Upper lobe of right lung (tissue), 1 donor: Measurements from ENCODE around the gene MEDAG. TPM values are rescaled to one million over a fixed set of nuclear protein-coding genes. Genes with fewer than 3 reads are reported as not detected.

Experiments
- ATAC-seq: fragments of 200-7000 bp; cut with Tn5 transposase; one replicate; pipeline ENCODE4 v1.9.1; 2020; ENCODE audit warnings: mild to moderate bottlenecking, moderate library complexity
- DNase-seq: peaks from one replicate; pipeline ENCODE4 v3.0.0-alpha.2; 2020
- H3K27ac ChIP-seq: fragments of 200-600 bp; one replicate; pipeline ENCODE4 v1.8.0; 2022
- H3K27me3 ChIP-seq: fragments of 200-600 bp; one replicate; pipeline ENCODE4 v1.8.0; 2022; ENCODE audit warnings: mild to moderate bottlenecking
- H3K36me3 ChIP-seq: fragments of 200-600 bp; one replicate; pipeline ENCODE4 v1.8.0; 2022
- H3K4me1 ChIP-seq: fragments of 200-600 bp; one replicate; pipeline ENCODE4 v1.8.0; 2022
- H3K4me3 ChIP-seq: fragments of 200-600 bp; one replicate; pipeline ENCODE4 v1.8.0; 2022; ENCODE audit warnings: mild to moderate bottlenecking
- H3K9me3 ChIP-seq: fragments of 200-600 bp; one replicate; pipeline ENCODE4 v1.8.0; 2022
- CTCF ChIP-seq: fragments of 200-600 bp; IDR thresholded peaks from one replicate; pipeline ENCODE4 v1.8.0; 2022; ENCODE audit warnings: antibody characterized with exemption
- intact Hi-C: fragments of 100-400 bp; cut with DNase I; formaldehyde crosslinking; loops from one replicate; pipeline ENCODE4 v1.11.0; 2022
- total RNA-seq: library from RNA; stranded (reverse); fragmentation: NEBNext Ultra II Directional; extraction: Animal tissue kit (Norgen Biotek cat#: 25700); gene quantifications from one replicate; pipeline ENCODE4 v1.2.1, GENCODE V29; 2021
- donor health status: DM: no; HTN: yes; CAD: no; lungs with severe emphysema.

The MEDAG gene
- total RNA-seq, 1 donor from 2014 or later: 5.5 TPM

DNA sequence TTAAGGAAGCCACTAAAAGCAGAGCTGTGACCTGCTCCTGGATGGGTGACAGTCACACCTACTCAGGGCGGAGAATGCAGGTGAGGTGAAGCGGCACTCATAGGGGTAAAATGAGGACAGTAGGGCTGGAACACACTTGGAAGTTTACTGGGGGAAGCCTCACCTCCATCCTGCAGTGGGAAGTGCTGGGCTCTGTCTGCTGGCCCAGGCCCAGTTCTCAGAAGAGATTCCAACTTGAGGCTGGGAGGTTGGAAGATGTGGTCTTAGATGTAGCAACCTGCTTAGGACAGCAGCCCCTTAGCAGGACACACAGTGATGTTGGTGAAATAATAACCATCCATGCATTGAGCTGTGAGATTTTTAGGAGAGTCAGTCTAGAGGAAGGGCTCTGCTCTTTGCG lies 4.6 kb downstream of the MEDAG start:
- Histone ChIP-seq H3K4me3 (no peak overlapping the region), H3K36me3 (no peaks in the 10 kb centered on the region), H3K4me1 (peaks cover 26% of the 10 kb centered on the region), H3K27me3 (peaks cover 11% of the 10 kb centered on the region), H3K27ac (no peak overlapping the region), H3K9me3 (no peaks in the 10 kb centered on the region)
- intact Hi-C loops: no loop called here
- no peak for DNase-seq
- ATAC-seq: no peak
- TF ChIP-seq CTCF: no peak

DNA sequence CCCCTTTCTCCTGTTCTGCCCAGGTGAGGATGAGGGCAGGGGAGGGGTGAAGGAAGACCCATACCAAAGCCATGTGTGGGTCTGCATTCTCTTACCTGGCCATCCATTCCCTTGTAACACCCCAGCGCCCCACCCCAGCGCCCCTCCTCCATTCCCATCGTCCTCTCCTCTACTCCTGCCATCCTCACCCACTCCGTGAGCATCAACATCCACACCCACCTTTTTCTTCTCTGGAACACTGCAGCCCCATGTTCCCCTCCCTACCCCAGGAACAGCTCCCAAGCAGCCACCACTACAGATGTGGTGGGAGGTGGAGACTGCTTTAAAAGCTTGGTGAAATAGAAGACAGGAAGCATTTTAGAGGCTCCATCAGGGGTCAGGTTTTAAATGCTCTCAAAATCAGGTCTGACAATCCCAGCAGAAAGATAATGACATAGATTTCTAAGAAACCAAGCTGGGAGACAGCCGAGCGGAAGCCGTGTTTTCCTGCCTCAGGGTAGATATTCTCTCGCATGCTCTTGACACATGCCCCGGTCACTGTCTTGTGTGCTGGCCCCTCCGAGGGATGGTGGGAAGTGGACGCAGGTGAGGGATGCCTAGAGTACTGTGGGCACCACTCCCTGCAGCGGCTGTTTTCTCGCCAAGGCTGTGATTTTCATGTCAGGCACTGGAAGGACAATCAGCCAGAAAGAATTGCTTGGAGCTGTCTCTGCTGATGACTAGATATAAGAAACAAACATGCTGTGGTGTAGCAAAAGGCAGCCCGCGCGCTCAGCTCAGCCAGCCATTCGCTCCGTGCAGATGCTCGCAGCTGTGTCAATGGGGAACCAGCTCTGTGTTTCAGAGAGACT lies 9.8 kb downstream of the MEDAG start:
- intact Hi-C loops: no loop called here
- Histone ChIP-seq H3K4me3 (no peak overlapping the region), H3K4me1 (no peaks in the 10 kb centered on the region), H3K36me3 (no peaks in the 10 kb centered on the region), H3K27ac (no peak overlapping the region), H3K27me3 (no peaks in the 10 kb centered on the region), H3K9me3 (no peaks in the 10 kb centered on the region)
- no peak for ATAC-seq
- TF ChIP-seq CTCF: no peak
- DNase-seq: no peak

GRCh38 chr13:30916991-30917390 lies 10.9 kb downstream of the MEDAG start:
- intact Hi-C loops: no loop called here
- ATAC-seq: no peak

GRCh38 chr13:30918662-30919405 lies 12.8 kb downstream of the MEDAG start:
- Histone ChIP-seq H3K27me3 (no peaks in the 10 kb centered on the region), H3K4me3 (no peak overlapping the region), H3K27ac (no peak overlapping the region), H3K4me1 (no peaks in the 10 kb centered on the region), H3K9me3 (no peaks in the 10 kb centered on the region), H3K36me3 (no peaks in the 10 kb centered on the region)
- ATAC-seq (no peak), DNase-seq (no peak)
- no peak for TF ChIP-seq CTCF
- intact Hi-C loops: no loop called here

More at GRCh38 chr13:30916991-30917390, 10.9 kb downstream of the MEDAG start:
- H3K9me3 ChIP-seq: no peaks in the 10 kb centered on the region
- TF ChIP-seq CTCF: no peak
- no peak for DNase-seq
- no peak overlapping the region for H3K27ac ChIP-seq
- no peaks in the 10 kb centered on the region for H3K4me1 ChIP-seq
- H3K27me3 ChIP-seq: no peaks in the 10 kb centered on the region
- no peak overlapping the region for H3K4me3 ChIP-seq
- H3K36me3 ChIP-seq: no peaks in the 10 kb centered on the region

GRCh38 chr13:30920162-30920909 lies 14.3 kb downstream of the MEDAG start:
- Histone ChIP-seq H3K4me3 (no peak overlapping the region), H3K27me3 (no peaks in the 10 kb centered on the region), H3K36me3 (no peaks in the 10 kb centered on the region), H3K4me1 (no peaks in the 10 kb centered on the region), H3K27ac (no peak overlapping the region), H3K9me3 (no peaks in the 10 kb centered on the region)
- TF ChIP-seq CTCF: no peak
- intact Hi-C loops: no loop called here
- no peak for DNase-seq
- no peak for ATAC-seq
